Measurements from ENCODE around the gene NXN.
A peak's percentile ranks its signal among the peaks of the same experiment; 100 is the strongest.
"Not testable (repeated sequence)": the region's sequence is repeated elsewhere in the genome, so short reads cannot be mapped to it uniquely, and the experiment has no call there.

The NXN gene

GRCh38 chr17:795276-795675, 184.3 kb downstream of the NXN start:
- no peak for DNase-seq

GRCh38 chr17:794876-795275, 184.7 kb downstream of the NXN start:
- no peak for DNase-seq

GRCh38 chr17:792277-792676, 187.3 kb downstream of the NXN start:
- DNase-seq: no peak

- DNase-seq: no peak
Measured at GRCh38 chr17:791829-792228, 187.7 kb downstream of the NXN start.

GRCh38 chr17:790874-791247, 188.7 kb downstream of the NXN start:
- not testable (repeated sequence) for DNase-seq

- DNase-seq: not testable (repeated sequence)
Measured at GRCh38 chr17:789931-790873, 189.4 kb downstream of the NXN start.

- DNase-seq: no peak
Measured at GRCh38 chr17:789160-789840, 190.3 kb downstream of the NXN start.

- no peak for DNase-seq
Measured at GRCh38 chr17:788551-788950, 191.0 kb downstream of the NXN start.

- DNase-seq: no peak
Measured at GRCh38 chr17:787641-788221, 191.8 kb downstream of the NXN start.

- not testable (repeated sequence) for DNase-seq
Measured at GRCh38 chr17:785901-786300, 193.7 kb downstream of the NXN start.

GRCh38 chr17:784143-784542, 195.4 kb downstream of the NXN start:
- no peak for DNase-seq

- peak; percentile 95 for DNase-seq
Measured at GRCh38 chr17:781805-782731, 197.5 kb downstream of the NXN start, which contains the start of the genes GLOD4 and MRM3. Gene GLOD4 (minus strand): TSS chr17:782280. CDS start chr17:782255, 25 bp downstream. Gene MRM3 (plus strand): TSS chr17:782353. CDS start chr17:782379, 26 bp downstream.

- DNase-seq: no peak
Measured at GRCh38 chr17:778096-778495, 201.5 kb downstream of the NXN start.

- no peak for DNase-seq
Measured at GRCh38 chr17:774313-774584, 205.3 kb downstream of the NXN start.

GRCh38 chr17:773467-774312, 205.9 kb downstream of the NXN start:
- DNase-seq: no peak

GRCh38 chr17:773016-773415, 206.6 kb downstream of the NXN start:
- no peak for DNase-seq

- DNase-seq: no peak
Measured at GRCh38 chr17:767076-767475, 212.5 kb downstream of the NXN start.

GRCh38 chr17:760371-760770, 219.2 kb downstream of the NXN start:
- DNase-seq: no peak

GRCh38 chr17:759964-760363, 219.6 kb downstream of the NXN start:
- no peak for DNase-seq

- not testable (repeated sequence) for DNase-seq
Measured at GRCh38 chr17:756010-756567, 223.5 kb downstream of the NXN start.

- DNase-seq: not testable (repeated sequence)
Measured at GRCh38 chr17:755319-755961, 224.1 kb downstream of the NXN start.

Data from activated gamma-delta T cell (primary cell).